ENCODE measurements around the gene RANBP2.

The RANBP2 gene

GRCh38 chr2:108786008-108786353, 66.7 kb downstream of the RANBP2 start:
- no peak for DNase-seq

- peak; percentile 93 for DNase-seq
Measured at GRCh38 chr2:108786354-108787215, 67.3 kb downstream of the RANBP2 start, which contains the start of gene CCDC138. TSS of gene CCDC138 (plus strand) at chr2:108786771. CDS start at chr2:108786823, 52 bp downstream.

- no peak for DNase-seq
Measured at GRCh38 chr2:108787216-108787541, 67.9 kb downstream of the RANBP2 start.

- no peak for DNase-seq
Measured at GRCh38 chr2:108803045-108803736, 83.9 kb downstream of the RANBP2 start.

GRCh38 chr2:108805032-108805431, 85.8 kb downstream of the RANBP2 start:
- no peak for DNase-seq

- DNase-seq, result no peak
Measured at GRCh38 chr2:108805782-108806181, 86.5 kb downstream of the RANBP2 start.

GRCh38 chr2:108806371-108807113, 87.3 kb downstream of the RANBP2 start:
- no peak for DNase-seq

- no peak for DNase-seq
Measured at GRCh38 chr2:108809936-108810335, 90.7 kb downstream of the RANBP2 start.

GRCh38 chr2:108810993-108811957, 92.0 kb downstream of the RANBP2 start:
- no peak for DNase-seq

- no peak for DNase-seq
Measured at GRCh38 chr2:108813732-108814131, 94.5 kb downstream of the RANBP2 start.

- no peak for DNase-seq
Measured at GRCh38 chr2:108820482-108820881, 101.2 kb downstream of the RANBP2 start.

GRCh38 chr2:108823286-108823685, 104.0 kb downstream of the RANBP2 start:
- no peak for DNase-seq

GRCh38 chr2:108824316-108825070, 105.2 kb downstream of the RANBP2 start:
- no peak for DNase-seq

GRCh38 chr2:108825254-108825653, 106.0 kb downstream of the RANBP2 start:
- no peak for DNase-seq

- DNase-seq, result no peak
Measured at GRCh38 chr2:108825736-108826135, 106.5 kb downstream of the RANBP2 start.

- no peak for DNase-seq
Measured at GRCh38 chr2:108829578-108830310, 110.5 kb downstream of the RANBP2 start.

GRCh38 chr2:108833219-108833618, 113.9 kb downstream of the RANBP2 start:
- DNase-seq, result peak; percentile 21

GRCh38 chr2:108834620-108835019, 115.3 kb downstream of the RANBP2 start:
- no peak for DNase-seq

- peak; percentile 63 for DNase-seq
Measured at GRCh38 chr2:108835040-108835439, 115.8 kb downstream of the RANBP2 start.
